ENCODE measurements around the gene CDK14. TPM values are rescaled to one million over a fixed set of nuclear protein-coding genes. Genes with fewer than 3 reads are reported as not detected.
A peak's percentile ranks its signal among the peaks of the same experiment; 100 is the strongest.

CDK14 gene
- total RNA-seq, 1 donor from 2014 or later = 64.6 TPM

- TF ChIP-seq CTCF (IDR thresholded peaks at IDR 0.05; ENCODE audit: unreplicated experiment) = no peak
- no peak for DNase-seq (ENCODE audit: low spot score in 2 of 2, unreplicated experiment in 2 of 2)
- peak overlapping the region; percentile 94 for H3K27ac Mint-ChIP-seq
- H3K4me1 Mint-ChIP-seq = peaks cover 48% of the 10 kb centered on the region
- no peaks in the 10 kb centered on the region for H3K9me3 Mint-ChIP-seq
- H3K36me3 Mint-ChIP-seq = no peaks in the 10 kb centered on the region
- H3K27me3 Mint-ChIP-seq (ENCODE audit: low read depth) = no peaks in the 10 kb centered on the region
- H3K4me3 Mint-ChIP-seq = peak overlapping the region; percentile 92
Observed at GRCh38 chr7:90596671-90597562, 796 bp downstream of the CDK14 start.

- H3K4me3 Mint-ChIP-seq = peak overlapping the region; percentile 92
- no peaks in the 10 kb centered on the region for H3K9me3 Mint-ChIP-seq
- no peak for DNase-seq (ENCODE audit: low spot score in 2 of 2, unreplicated experiment in 2 of 2)
- peak overlapping the region; percentile 94 for H3K27ac Mint-ChIP-seq
- H3K36me3 Mint-ChIP-seq = no peaks in the 10 kb centered on the region
- H3K4me1 Mint-ChIP-seq = peaks cover 48% of the 10 kb centered on the region
- no peaks in the 10 kb centered on the region for H3K27me3 Mint-ChIP-seq (ENCODE audit: low read depth)
- TF ChIP-seq CTCF (IDR thresholded peaks at IDR 0.05; ENCODE audit: unreplicated experiment) = no peak
Observed at GRCh38 chr7:90597563-90598253, 1.6 kb downstream of the CDK14 start.

GRCh38 chr7:90599038-90599437 is 2.9 kb downstream of the CDK14 start:
- TF ChIP-seq CTCF (IDR thresholded peaks at IDR 0.05; ENCODE audit: unreplicated experiment) = no peak
- H3K4me1 Mint-ChIP-seq = peaks cover 49% of the 10 kb centered on the region

GRCh38 chr7:90599892-90600555 is 3.9 kb downstream of the CDK14 start:
- Mint-ChIP-seq H3K4me3 (no peak overlapping the region), H3K9me3 (no peaks in the 10 kb centered on the region), H3K4me1 (peaks cover 49% of the 10 kb centered on the region), H3K27ac (no peak overlapping the region), H3K36me3 (no peaks in the 10 kb centered on the region), H3K27me3 (ENCODE audit: low read depth) (no peaks in the 10 kb centered on the region)
- no peak for TF ChIP-seq CTCF (IDR thresholded peaks at IDR 0.05; ENCODE audit: unreplicated experiment)
- DNase-seq (ENCODE audit: low spot score in 2 of 2, unreplicated experiment in 2 of 2) = no peak

More at GRCh38 chr7:90599038-90599437, 2.9 kb downstream of the CDK14 start:
- no peak for DNase-seq (ENCODE audit: low spot score in 2 of 2, unreplicated experiment in 2 of 2)
- H3K36me3 Mint-ChIP-seq = no peaks in the 10 kb centered on the region
- H3K27ac Mint-ChIP-seq = peak overlapping the region; percentile 58
- H3K4me3 Mint-ChIP-seq = peak overlapping the region; percentile 10
- H3K27me3 Mint-ChIP-seq (ENCODE audit: low read depth) = no peaks in the 10 kb centered on the region
- H3K9me3 Mint-ChIP-seq = no peaks in the 10 kb centered on the region

GRCh38 chr7:90602303-90602702 is 6.2 kb downstream of the CDK14 start:
- H3K27me3 Mint-ChIP-seq (ENCODE audit: low read depth) = no peaks in the 10 kb centered on the region
- no peaks in the 10 kb centered on the region for H3K36me3 Mint-ChIP-seq
- no peak overlapping the region for H3K27ac Mint-ChIP-seq
- H3K9me3 Mint-ChIP-seq = no peaks in the 10 kb centered on the region
- H3K4me3 Mint-ChIP-seq = no peak overlapping the region
- TF ChIP-seq CTCF (IDR thresholded peaks at IDR 0.05; ENCODE audit: unreplicated experiment) = no peak
- DNase-seq (ENCODE audit: low spot score in 2 of 2, unreplicated experiment in 2 of 2) = no peak
- H3K4me1 Mint-ChIP-seq = peaks cover 42% of the 10 kb centered on the region
